NCI-H2227 treated with DMSO at 0.1 percent for 48 hours (cell line): ENCODE data around the gene WDR76.
"Not testable (repeated sequence)": the region's sequence is repeated elsewhere in the genome, so short reads cannot be mapped to it uniquely, and the experiment has no call there.

ENCODE experiments used
- DNase-seq: peaks from one replicate; lab custom pipeline; 2025; lab: John Stamatoyannopoulos, UW

WDR76 gene

GRCh38 chr15:43821505-43821904, 5.3 kb upstream of the WDR76 start:
- DNase-seq, result no peak

- peak; percentile 96 for DNase-seq
Observed at GRCh38 chr15:43824302-43825246, 2.2 kb upstream of the WDR76 start, which contains the start of gene MFAP1. Gene MFAP1, minus strand, starts transcription at chr15:43824690. Its CDS starts 121 bp downstream, at chr15:43824569.

GRCh38 chr15:43825305-43825704, 1.5 kb upstream of the WDR76 start:
- not testable (repeated sequence) for DNase-seq

GRCh38 chr15:43826029-43826507, 734 bp upstream of the WDR76 start:
- DNase-seq, result no peak

GRCh38 chr15:43828061-43828657, 1.4 kb downstream of the WDR76 start:
- peak; percentile 5 for DNase-seq

GRCh38 chr15:43829951-43830540, 3.2 kb downstream of the WDR76 start:
- DNase-seq, result not testable (repeated sequence)

GRCh38 chr15:43830691-43831275, 4.0 kb downstream of the WDR76 start:
- DNase-seq, result not testable (repeated sequence)

GRCh38 chr15:43831519-43832052, 4.8 kb downstream of the WDR76 start:
- not testable (repeated sequence) for DNase-seq

- DNase-seq, result not testable (repeated sequence)
Observed at GRCh38 chr15:43832485-43832884, 5.7 kb downstream of the WDR76 start.

- DNase-seq, result no peak
Observed at GRCh38 chr15:43845421-43845820, 18.6 kb downstream of the WDR76 start.

- DNase-seq, result no peak
Observed at GRCh38 chr15:43851251-43851650, 24.4 kb downstream of the WDR76 start.

GRCh38 chr15:43852607-43853006, 25.8 kb downstream of the WDR76 start:
- DNase-seq, result no peak

GRCh38 chr15:43854801-43855200, 28.0 kb downstream of the WDR76 start:
- no peak for DNase-seq

GRCh38 chr15:43859546-43859945, 32.7 kb downstream of the WDR76 start:
- DNase-seq, result no peak

GRCh38 chr15:43866636-43867035, 39.8 kb downstream of the WDR76 start:
- DNase-seq, result not testable (repeated sequence)

- no peak for DNase-seq
Observed at GRCh38 chr15:43867096-43867495, 40.3 kb downstream of the WDR76 start.

- no peak for DNase-seq
Observed at GRCh38 chr15:43868406-43868805, 41.6 kb downstream of the WDR76 start.

- DNase-seq, result no peak
Observed at GRCh38 chr15:43871835-43872234, 45.0 kb downstream of the WDR76 start.

- DNase-seq, result peak; percentile 21
Observed at GRCh38 chr15:43872416-43873020, 45.7 kb downstream of the WDR76 start.

GRCh38 chr15:43873651-43874050, 46.8 kb downstream of the WDR76 start:
- no peak for DNase-seq

- no peak for DNase-seq
Observed at GRCh38 chr15:43876872-43877271, 50.1 kb downstream of the WDR76 start.
